Sigmoid colon (tissue), 4 donors: ENCODE results near the gene GNAI1.

ENCODE experiments used
- CTCF ChIP-seq, 4 experiments: fragments of 450-650 bp in 3 of 4; fragments of 200-600 bp in 1 of 4; IDR thresholded peaks; one replicate each; pipeline ENCODE4 v1.5.1; 2016 to 2019; ENCODE audit warnings: antibody characterized with exemption in 4 of 4, mild to moderate bottlenecking in 3 of 4, moderate library complexity in 2 of 4
- EP300 ChIP-seq, 4 donors: sonication (generic); formaldehyde crosslinking; IDR thresholded peaks; one replicate each; pipeline ENCODE4 v1.6.1; 2017; ENCODE audit warnings: antibody characterized with exemption in 4 of 4
- POLR2A ChIP-seq, 2 donors: fragments of 450-650 bp; IDR thresholded peaks; one replicate each; pipeline ENCODE4 v1.6.1; 2016; ENCODE audit warnings: antibody characterized with exemption in 2 of 2, mild to moderate bottlenecking in 2 of 2, moderate library complexity in 2 of 2
- POLR2AphosphoS5 ChIP-seq, 4 donors: sonication (generic); formaldehyde crosslinking; IDR thresholded peaks; one replicate each; pipeline ENCODE4 v1.6.1; 2017; ENCODE audit warnings: antibody characterized with exemption in 4 of 4

DNA sequence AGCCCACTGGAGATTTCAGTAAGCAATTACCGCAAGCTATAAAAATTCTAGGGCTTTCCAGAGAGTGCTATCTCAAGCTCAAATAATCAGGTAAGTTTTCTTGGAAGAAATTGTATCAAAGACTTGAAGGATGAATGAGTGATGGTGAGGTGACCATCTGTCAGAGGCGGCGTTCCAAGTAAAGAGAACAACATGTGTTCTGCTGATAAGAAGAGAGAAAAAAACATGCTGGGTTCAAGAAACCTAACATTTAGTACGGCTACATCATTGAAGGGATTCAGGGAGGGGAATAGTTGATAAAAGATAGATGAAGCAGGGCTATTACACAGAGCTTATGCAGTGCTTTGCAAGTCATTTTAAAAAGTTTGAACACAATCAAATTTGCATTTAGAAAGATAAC lies 100.7 kb downstream of the GNAI1 start:
- no peak for TF ChIP-seq CTCF (IDR thresholded peaks at IDR 0.05)
- TF ChIP-seq EP300 (IDR thresholded peaks at IDR 0.05), result no peak
- TF ChIP-seq POLR2AphosphoS5 (IDR thresholded peaks at IDR 0.05), result no peak
- TF ChIP-seq POLR2A (IDR thresholded peaks at IDR 0.05), result no peak
